ENCODE data around the gene PKP2.

PKP2 gene

GRCh38 chr12:32854716-32855115 lies 41.9 kb downstream of the PKP2 start:
- ChIA-PET POLR2A (no interaction called here), CTCF (no interaction called here)
- no peak overlapping the region for H3K4me3 ChIP-seq (ENCODE audit: low read depth, low read length)
- TF ChIP-seq CTCF (IDR thresholded peaks at IDR 0.05; ENCODE audit: insufficient read depth, low read length, missing control alignments) = no peak
- DNase-seq (ENCODE audit: low read depth, low spot score) = no peak

- POLR2A ChIA-PET = no interaction called here
- DNase-seq (ENCODE audit: low read depth, low spot score) = no peak
- no peak overlapping the region for H3K4me3 ChIP-seq (ENCODE audit: low read depth, low read length)
- CTCF ChIA-PET = no interaction called here
- TF ChIP-seq CTCF (IDR thresholded peaks at IDR 0.05; ENCODE audit: insufficient read depth, low read length, missing control alignments) = no peak
Measured at GRCh38 chr12:32854097-32854496, 42.5 kb downstream of the PKP2 start.

- POLR2A ChIA-PET = no interaction called here
- DNase-seq (ENCODE audit: low read depth, low spot score) = no peak
- CTCF ChIA-PET = no interaction called here
- TF ChIP-seq CTCF (IDR thresholded peaks at IDR 0.05; ENCODE audit: insufficient read depth, low read length, missing control alignments) = no peak
- no peak overlapping the region for H3K4me3 ChIP-seq (ENCODE audit: low read depth, low read length)
Measured at GRCh38 chr12:32847287-32847686, 49.3 kb downstream of the PKP2 start.

GRCh38 chr12:32846053-32846452 lies 50.5 kb downstream of the PKP2 start:
- TF ChIP-seq CTCF (IDR thresholded peaks at IDR 0.05; ENCODE audit: insufficient read depth, low read length, missing control alignments) = no peak
- POLR2A ChIA-PET = no interaction called here
- DNase-seq (ENCODE audit: low read depth, low spot score) = no peak
- no peak overlapping the region for H3K4me3 ChIP-seq (ENCODE audit: low read depth, low read length)
- CTCF ChIA-PET = no interaction called here

GRCh38 chr12:32843528-32844095 lies 53.0 kb downstream of the PKP2 start:
- ChIA-PET POLR2A (no interaction called here), CTCF (no interaction called here)
- H3K4me3 ChIP-seq (ENCODE audit: low read depth, low read length) = no peak overlapping the region
- TF ChIP-seq CTCF (IDR thresholded peaks at IDR 0.05; ENCODE audit: insufficient read depth, low read length, missing control alignments) = no peak
- no peak for DNase-seq (ENCODE audit: low read depth, low spot score)

- no peak for TF ChIP-seq CTCF (IDR thresholded peaks at IDR 0.05; ENCODE audit: insufficient read depth, low read length, missing control alignments)
- POLR2A ChIA-PET = no interaction called here
- CTCF ChIA-PET = no interaction called here
- no peak overlapping the region for H3K4me3 ChIP-seq (ENCODE audit: low read depth, low read length)
- no peak for DNase-seq (ENCODE audit: low read depth, low spot score)
Measured at GRCh38 chr12:32841061-32841460, 55.5 kb downstream of the PKP2 start.
